HG02981 (cell line): ENCODE results near the gene NHERF2.
"Not testable (repeated sequence)": the region's sequence is repeated elsewhere in the genome, so short reads cannot be mapped to it uniquely, and the experiment has no call there.

Experiments
- ATAC-seq: cut with Tn5 transposase; IDR thresholded peaks from one replicate; pipeline ENCODE4 v1.9.1; 2021; ENCODE audit warnings: mild to moderate bottlenecking, moderate library complexity; ENCODE audit not compliant: unreplicated experiment

Gene NHERF2

DNA sequence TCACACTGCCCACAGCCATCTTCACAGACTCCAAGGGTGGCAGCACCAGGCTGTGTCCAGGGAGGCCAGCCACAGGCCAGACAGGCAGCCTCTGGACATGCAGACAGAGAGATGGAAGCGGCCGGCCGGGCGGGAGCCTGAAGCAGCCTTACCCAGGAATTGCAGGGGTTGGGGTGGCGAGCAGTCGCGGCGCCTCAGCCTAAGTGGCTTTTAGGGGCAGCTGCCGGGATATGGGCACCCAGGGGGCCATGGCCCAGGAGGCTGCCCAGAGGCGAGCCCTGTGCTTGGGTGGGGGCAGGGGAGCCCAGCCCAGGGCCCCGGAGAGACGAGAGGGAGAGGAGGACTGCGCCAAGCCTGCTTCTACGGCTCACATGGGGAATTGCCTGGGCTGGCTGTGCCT is 1.5 kb upstream of the NHERF2 start:
- no peak for ATAC-seq

DNA sequence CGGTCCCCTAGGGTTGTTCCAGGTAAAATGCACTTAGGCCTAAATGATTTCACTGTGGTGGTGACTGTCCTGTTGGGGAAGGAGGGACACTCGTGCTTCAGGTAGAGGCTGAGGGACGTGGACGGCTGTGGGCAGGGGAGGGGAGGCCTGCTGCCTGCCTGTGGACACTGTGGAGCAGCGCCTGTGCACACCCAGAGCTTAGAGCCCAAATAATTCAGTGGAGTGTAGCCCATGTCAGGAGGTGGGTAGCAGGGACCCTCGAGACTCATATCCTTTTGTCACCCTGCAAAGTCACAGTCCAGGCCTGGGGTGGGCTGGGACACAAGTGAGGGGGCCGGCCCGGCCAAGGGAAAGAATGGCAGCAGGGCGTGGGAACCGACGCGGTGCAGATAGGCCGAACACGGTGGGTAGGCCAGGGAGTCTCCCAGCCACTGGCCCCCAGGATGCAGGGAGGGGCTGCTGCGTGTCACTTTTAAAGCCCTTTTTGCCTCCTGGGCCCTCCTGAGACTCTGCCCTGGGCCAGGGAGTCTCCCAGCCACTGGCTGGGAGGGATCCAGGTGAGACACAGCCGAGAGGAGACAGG is 733 bp upstream of the NHERF2 start:
- no peak for ATAC-seq

- ATAC-seq: no peak
Observed at GRCh38 chr16:2027024-2028010, 615 bp downstream of the NHERF2 start.

- no peak for ATAC-seq
Observed at GRCh38 chr16:2028146-2028545, 1.4 kb downstream of the NHERF2 start.

DNA sequence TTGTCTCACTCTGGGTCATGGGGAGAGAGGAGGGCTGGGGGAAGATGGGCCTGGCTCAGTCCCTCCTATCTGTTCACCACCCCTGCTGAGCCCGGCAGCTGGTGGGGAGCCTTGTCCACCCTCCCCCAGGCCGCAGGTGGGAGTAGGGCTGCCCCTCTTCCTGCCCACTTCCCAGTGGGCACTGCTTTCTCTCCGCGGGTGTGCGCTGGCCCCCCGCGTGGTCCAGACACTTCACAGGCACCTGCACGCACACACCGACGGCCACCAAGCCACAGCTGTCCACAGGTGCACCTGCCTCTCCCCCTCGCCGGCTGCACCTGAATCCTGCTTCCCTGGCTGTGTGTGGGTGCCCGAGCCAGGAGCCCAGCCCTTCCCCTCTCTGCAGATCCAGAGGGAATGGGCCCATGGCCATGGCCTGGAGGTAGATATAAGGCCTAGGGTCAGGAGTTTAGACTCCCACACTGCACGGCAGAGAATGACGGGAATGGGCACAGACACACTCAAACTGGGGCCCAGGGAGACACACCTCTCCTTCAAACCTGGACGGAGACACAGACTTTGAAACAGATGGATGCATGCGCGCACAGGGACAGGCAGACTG is 2.0 kb downstream of the NHERF2 start:
- no peak for ATAC-seq

DNA sequence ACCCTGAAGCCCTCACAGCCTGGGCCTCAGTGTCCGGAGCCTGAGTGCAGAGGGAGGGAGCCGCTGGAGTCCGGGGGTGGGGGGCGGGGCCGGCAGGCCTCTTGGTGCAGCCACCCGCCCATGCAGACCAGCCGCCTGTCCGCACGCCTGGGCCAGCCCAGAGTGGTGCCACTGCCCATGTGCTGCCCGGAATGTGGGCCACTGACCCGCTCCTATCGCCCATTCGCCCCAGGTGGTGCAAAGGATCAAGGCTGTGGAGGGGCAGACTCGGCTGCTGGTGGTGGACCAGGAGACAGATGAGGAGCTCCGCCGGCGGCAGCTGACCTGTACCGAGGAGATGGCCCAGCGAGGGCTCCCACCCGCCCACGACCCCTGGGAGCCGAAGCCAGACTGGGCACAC is 2.6 kb downstream of the NHERF2 start:
- no peak for ATAC-seq

DNA sequence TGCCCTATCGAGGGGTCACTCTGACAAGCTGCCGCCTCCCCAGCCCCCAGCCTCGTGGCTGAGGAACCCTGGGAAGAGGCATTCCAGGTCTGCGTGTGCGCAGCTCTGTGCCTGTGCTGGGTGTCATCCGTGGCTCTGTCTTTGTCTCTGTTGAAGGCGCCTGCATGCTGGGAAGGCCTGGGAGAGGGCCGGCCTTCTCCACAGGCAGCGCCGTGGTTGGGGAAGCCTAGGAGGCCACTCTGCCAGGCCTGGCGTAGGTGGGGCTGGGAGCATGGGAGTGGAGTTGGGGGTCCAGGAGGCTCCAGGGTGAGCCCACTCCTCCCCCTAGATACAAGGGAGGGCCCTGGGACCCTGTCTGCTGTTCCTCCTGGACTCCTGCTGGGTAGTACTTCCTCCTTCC is 3.3 kb downstream of the NHERF2 start:
- ATAC-seq: no peak

DNA sequence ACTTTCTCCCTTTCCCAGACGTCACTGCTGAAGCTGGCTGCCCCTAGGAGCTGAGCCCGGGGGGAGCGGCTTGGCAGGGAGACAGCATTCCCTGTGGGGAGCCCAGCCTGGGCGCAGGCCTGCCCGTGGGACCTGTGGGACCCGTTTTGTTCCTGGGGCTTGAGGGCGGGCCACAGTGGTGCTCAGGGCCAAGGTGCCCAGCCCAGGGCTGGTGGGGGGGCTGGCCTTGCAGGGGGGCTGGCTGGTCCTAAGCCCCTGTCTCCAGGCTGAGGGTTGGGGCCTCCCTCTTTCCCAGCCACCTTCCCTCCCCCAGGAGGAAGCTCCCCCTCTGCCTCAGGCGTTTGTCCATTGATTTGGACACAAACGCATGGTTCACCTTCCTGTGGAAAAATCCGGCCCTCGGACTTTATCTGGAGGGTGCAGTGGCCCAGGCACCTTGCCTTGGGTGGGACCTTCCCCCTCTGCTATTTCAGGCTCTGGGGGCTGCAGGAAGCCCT is 4.4 kb downstream of the NHERF2 start:
- no peak for ATAC-seq

DNA sequence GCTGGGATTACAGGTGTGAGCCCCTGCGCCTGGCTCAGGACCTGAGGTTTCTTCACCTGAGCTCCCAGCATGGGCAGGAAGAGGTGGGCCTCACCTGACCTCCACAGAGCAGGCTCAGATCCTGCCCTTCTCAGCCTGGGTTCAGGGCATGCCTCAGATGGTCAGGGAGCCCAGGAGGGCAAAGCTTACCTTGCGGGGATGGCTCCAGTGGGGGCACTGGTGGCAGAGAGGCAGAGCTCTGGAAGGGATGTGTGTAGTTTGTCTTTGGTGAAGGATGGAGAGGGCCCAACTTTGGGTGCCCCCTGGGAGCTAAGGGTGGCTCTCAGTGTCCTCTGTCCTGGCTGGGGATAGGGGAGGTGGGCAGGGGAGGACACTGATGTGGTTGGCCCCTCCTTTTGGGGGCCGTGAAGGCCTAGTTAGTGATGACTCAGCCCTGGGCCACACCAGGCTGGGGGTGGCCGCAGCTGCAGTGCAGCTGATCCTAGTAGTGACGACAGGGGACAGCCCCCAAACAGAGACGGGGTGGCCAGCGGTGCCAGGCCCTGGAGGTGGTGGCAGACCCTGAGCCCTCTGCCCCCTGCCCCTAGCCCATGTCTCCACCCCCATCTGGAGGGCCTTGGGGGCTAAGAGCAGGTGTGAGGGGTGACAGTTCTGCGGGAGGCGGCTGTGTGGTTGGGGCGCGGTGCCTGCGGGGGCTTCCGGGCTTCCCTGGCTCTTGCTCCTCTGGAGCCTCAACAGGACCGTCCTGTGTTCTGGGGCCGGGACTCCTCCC is 5.8 kb downstream of the NHERF2 start:
- ATAC-seq: no peak

DNA sequence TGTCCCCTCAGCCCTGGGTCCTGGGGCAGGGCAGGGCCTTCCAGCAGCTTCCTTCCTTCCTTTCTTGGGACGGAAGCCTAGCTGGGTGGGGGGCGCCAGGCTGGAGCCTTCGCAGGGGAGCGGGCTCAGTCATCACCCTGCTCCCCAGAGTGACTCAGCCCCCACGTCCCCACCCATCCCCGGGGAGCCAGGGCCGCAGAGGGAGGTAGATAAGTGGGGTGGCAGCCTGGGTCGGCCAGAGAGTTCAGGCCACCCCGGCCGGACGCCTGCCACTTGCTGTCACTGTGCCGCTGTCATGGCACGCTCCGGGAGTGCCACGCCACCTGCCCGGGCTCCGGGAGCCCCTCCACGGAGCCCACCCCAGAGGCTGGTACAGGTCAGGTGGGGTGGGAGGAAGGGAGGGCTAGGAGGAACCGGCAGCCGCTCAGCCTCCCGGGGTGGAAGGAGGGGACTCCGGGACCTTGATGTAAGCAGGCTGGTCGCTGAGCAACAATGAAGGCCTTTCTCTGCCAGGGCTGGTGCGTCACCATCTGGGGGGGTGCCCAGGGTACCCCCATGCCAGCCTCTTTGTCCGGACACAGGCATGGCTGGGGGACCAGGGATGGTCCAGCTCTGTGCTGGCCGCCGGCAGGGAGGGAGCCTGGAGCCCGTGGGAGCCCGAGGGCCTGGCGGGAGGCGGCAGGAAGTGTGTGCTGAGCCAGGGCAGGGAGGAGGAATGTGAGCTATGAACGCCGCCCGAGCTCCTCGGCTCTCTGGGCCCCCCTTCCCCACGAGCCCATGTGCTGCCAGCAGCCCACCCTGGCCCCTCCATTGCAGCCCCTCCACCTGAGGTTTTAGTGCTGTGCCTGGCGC is 6.6 kb downstream of the NHERF2 start:
- ATAC-seq: no peak

DNA sequence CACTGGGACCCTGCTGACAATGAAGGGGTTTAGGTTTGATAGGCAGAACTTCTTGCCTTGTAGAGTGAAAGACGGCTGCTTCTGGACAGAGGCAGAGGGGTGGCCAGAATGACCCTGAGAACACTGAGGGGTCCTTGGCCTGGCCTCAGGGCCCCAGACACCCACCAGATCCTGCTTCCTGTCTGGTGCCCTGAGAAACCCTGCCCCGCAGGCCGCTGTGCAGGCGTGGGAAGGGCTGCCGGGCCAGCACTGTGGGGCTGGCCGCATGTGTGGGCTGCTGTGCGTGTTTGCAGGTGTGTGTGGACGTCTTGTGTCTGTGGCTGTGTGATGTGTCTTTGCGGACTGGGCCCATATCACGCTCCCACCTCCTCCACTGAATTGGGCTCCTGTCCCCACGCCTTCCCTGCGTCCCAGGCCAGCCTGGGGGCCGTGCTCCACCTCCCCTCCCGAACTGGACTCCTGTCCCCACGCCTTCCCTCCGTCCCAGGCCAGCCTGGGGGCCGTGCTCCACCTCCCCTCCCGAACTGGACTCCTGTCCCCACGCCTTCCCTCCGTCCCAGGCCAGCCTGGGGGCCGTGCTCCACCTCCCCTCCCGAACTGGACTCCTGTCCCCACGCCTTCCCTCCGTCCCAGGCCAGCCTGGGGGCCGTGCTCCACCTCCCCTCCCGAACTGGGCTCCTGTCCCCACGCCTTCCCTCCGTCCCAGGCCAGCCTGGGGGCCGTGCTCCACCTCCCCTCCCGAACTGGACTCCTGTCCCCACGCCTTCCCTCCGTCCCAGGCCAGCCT is 7.4 kb downstream of the NHERF2 start:
- not testable (repeated sequence) for ATAC-seq

DNA sequence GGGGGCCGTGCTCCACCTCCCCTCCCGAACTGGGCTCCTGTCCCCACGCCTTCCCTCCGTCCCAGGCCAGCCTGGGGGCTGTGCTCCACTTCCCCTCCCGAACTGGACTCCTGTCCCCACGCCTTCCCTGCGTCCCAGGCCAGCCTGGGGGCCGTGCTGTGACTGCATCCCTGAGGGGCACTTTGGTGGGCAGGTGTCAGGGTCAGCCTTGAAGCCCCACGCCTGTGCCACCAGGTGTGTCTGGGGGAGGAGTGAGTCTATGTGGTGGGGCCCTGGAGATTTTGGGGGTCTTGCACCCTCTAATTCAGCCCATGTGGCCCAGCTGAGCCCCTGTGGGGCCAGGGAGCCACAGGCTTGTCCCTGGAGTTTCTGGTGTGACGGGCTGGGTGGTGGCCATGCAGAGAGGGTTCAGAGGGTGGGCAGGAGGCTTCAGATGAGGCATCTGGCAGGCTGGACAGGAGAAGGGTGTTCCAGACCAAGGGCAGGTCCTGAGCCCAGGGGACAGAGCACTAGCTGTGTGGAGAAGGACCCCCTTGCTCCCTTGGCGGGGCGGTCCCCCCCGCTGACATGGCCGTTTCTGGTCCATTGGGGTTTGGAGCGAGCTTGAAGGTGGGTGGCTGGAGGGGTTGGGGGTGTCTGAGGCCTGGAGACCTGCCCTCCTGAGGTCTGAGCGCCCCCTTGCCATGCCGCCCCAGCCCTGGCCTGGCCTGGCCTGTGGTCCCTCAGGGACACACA is 8.2 kb downstream of the NHERF2 start:
- no peak for ATAC-seq

DNA sequence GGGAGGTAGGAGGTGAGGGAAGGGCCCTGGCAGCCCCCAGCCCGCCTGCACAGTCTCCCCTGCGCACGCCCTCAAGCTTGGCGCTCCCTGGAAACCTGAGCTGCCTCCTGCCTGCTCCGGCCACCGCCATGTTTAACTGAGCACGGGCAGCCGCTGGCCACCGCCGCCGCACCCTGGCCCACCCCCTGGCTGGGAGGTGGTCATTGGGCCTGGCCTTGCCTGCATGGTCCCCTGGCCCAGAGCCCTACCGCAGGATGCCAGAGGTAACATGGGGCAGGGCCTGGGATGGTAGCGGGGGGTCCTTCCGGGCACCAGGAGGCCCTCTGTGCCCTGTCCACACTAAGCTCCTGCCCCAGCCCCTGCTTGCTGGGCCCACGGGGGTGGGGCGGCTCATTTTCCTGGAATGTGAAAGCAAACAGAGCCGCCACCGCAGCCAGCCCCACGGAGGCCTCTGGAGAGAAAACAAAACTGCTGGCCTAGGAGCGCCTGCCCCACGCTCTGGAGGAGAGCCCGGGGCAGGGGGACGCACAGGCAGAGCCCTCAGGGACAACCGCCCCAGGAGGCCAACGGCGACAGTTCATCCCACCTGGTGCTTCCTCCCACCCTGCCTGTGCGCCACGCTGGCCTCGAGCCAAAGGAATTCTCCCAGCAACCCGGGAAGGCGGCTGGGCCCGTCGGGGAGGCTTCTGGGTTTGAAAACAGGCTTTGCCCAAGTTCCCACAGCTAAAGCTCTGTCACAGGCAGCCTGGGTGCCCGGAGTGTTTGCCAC is 8.9 kb downstream of the NHERF2 start:
- no peak for ATAC-seq

DNA sequence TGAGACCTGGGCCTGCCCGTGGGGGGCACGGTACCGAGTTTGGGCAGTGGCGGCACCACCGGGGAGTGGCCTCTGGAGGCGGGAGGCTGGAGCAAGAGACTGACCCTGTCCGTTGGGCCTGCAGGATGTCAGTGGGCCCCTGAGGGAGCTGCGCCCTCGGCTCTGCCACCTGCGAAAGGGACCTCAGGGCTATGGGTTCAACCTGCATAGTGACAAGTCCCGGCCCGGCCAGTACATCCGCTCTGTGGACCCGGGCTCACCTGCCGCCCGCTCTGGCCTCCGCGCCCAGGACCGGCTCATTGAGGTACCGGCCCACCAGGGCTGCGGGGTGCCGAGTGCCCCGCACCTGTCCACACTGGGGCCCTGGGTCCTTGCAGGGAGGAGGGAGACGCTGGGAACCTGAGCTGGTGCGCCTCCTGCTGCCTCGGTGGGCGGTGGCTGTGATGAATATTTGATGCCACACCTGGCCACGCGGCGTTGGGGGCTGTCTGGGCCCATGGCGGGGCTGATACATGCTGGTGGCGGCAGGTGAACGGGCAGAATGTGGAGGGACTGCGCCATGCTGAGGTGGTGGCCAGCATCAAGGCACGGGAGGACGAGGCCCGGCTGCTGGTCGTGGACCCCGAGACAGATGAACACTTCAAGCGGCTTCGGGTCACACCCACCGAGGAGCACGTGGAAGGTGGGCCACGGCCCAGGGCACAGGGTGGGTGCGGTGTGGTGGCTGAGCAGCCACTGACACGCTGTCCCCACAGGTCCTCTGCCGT is 9.7 kb downstream of the NHERF2 start:
- ATAC-seq: no peak

DNA sequence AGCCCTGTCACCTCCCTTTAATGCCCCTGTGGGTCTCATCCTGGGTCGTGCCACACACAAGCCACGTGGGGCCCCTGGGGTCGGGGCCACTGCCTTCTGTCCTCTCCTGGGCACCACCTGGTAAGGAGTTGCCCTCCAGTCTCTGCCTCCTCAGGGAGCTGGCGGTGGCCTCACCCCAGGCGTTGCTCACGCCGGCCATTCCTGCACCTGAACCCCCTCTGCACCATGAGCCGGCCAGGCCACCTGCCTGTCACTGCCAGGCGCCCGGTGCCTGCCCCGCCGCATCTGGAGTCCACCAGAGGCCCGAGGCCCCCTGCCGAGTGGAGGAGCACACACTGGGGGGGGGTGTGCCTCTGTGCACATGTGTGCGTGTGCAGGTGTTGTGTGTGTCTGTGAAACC is 10.4 kb downstream of the NHERF2 start:
- no peak for ATAC-seq

DNA sequence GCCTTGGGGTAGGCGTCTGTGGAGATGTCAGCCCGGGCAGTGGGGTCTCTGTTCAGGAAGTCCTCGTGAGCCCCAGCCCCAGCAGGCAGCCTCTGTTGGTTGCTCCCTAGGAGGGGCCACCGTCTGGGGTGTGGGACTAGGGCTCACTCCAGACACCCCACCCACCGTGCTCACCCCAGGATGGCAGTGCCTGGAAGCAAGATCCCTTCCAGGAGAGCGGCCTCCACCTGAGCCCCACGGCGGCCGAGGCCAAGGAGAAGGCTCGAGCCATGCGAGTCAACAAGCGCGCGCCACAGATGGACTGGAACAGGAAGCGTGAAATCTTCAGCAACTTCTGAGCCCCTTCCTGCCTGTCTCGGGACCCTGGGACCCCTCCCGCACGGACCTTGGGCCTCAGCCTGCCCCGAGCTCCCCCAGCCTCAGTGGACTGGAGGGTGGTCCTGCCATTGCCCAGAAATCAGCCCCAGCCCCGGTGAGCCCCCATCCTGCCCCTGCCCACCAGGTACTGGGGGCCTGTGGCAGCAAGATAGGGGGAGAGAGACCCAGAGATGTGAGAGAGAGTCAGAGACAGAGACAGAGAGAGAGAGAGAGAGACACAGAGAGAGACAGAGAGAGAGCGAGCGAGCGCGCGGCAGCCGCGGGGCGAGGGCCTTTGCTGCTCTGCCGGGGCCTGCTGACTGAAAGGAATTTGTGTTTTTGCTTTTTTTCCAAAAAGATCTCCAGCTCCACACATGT is 11.1 kb downstream of the NHERF2 start:
- no peak for ATAC-seq
